RCC 7860 (cell line): ENCODE results near the gene GTF3C2.
"Not testable (repeated sequence)": the region's sequence is repeated elsewhere in the genome, so short reads cannot be mapped to it uniquely, and the experiment has no call there.

ENCODE experiments used
- DNase-seq: peaks from one replicate; pipeline ENCODE4 v3.0.0-alpha.2; 2015; ENCODE audit warnings: low spot score
- FAIRE-seq: peaks from 2 replicates; lab custom pipeline; 2012; peaks lifted over from hg19 to GRCh38; lab: Jason Lieb, UNC

GTF3C2 gene

GRCh38 chr2:27303093-27304025 is 53.2 kb downstream of the GTF3C2 start:
- FAIRE-seq (peak; percentile 75), DNase-seq (peak; percentile 66)

DNA sequence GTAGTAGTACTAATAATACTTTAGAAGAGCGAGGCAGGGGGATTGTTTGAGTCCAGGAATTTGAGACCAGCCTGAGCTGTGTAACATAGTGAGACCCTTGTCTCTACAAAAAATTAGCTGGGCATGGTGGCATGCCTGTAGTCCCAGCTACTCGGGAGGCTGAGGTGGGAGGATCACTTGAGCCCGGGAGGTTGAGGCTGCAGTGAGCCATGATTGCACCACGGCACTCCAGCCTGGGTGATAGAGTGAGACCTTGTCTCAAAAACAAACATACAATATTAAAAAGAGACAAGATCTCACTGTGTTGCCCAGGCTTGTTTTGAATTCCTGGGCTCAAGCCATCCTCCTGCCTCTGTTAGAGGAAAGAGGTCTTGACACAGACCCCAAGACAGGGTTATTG is 56.0 kb downstream of the GTF3C2 start:
- DNase-seq, FAIRE-seq: not testable (repeated sequence)

GRCh38 chr2:27298391-27299080 is 58.0 kb downstream of the GTF3C2 start:
- FAIRE-seq (no peak), DNase-seq (no peak)

GRCh38 chr2:27297195-27297594 is 59.4 kb downstream of the GTF3C2 start:
- FAIRE-seq (no peak), DNase-seq (no peak)

GRCh38 chr2:27296481-27296880 is 60.1 kb downstream of the GTF3C2 start:
- DNase-seq (no peak), FAIRE-seq (no peak)

DNA sequence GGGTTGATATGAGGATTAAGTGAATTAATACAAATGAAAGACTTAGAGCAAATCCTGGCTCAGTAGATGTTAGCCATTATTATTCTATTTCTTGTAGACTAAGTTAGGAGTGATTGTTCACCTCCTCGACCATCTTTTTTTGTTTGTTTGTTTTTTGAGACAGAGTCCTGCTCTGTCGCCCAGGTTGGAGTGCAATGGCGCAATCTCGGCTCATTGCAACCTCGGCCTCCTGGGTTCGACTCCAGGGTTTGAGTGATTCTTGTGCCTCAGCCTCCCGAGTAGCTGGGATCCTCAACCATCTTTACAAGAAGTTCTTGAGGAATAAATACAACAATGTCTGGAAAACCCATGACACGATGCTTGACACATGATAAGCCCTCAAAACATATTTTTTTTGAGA is 61.6 kb downstream of the GTF3C2 start:
- FAIRE-seq: no peak
- DNase-seq: no peak

- DNase-seq (no peak), FAIRE-seq (no peak)
These were observed 64.7 kb downstream of the GTF3C2 start for GRCh38 chr2:27291865-27292264.

GRCh38 chr2:27290549-27290948 is 66.0 kb downstream of the GTF3C2 start:
- FAIRE-seq (no peak), DNase-seq (no peak)

DNA sequence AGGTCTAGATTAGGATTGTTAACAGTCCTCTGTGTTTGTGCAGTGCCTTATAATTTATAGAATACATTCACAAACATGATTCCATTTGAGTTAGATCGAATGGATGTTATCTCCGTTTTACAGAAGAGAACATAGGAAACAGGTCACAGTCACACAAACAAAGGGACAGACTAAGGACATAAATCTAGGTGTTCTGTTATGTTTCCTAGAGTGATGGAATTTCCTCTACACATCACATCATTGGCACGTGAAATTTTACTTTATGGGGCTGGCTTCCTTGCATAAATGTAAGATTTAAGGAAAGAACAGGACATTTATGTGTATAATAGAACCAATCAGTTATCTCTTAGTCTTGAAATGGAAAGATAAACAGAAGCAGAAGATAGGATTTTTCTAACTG is 68.0 kb downstream of the GTF3C2 start:
- FAIRE-seq (no peak), DNase-seq (no peak)

DNA sequence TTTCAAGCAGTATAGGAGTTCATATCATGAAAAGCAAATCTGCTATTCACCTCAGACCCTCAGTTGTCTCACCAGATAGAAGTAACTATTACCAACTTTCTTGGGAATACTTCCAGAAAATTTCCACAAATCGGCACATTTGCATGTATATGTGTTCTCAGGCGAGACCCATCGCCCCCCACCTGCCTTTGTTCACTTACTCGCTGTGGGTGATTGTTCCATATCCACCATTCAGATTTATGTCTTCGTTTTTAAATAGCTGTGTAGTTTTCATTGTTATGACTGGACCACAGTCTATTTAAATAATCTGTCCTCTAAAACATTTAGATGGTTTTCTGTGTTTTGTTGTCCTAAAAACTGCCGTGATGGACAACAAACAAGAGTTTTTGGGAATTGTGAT is 71.1 kb downstream of the GTF3C2 start:
- no peak for DNase-seq
- no peak for FAIRE-seq

DNA sequence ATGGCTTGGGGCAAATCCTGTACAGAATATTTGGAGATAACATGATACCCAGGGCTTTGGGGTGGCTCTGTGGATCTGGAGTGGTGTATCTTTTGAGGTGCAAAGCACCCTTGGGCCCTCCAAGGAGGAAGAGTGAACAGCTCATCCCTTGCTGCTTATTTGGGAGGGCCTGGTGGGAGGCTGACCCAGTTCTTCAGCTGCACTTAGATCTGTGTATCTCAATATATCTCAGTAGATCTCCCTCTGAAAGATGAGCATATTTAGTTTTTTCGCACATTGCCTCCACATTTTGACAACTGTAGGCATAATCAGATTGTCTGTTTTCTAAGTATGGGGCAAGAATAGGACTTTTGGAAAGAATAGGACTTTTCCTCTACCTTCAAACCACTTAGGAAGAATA is 71.6 kb downstream of the GTF3C2 start:
- DNase-seq (no peak), FAIRE-seq (no peak)

DNA sequence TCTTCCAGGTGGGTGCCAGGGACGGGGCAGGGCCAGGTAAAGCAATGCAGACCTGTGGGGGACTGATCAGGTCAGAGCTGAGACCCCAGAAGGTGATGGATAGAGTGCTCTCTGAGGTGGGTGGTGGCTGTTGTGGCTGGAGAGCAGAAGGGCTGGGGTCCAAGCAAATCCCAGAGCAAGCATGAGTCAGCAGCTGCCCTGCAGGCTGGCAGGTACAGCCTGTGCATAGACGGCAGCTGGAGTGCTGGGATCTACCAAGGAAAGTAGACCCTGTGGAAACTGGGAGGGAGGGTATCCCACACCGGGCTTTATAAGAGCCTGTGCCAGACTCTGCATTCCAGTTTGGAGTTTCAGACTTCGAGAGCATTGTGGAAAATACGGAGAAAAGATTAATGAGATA is 73.7 kb downstream of the GTF3C2 start:
- FAIRE-seq (no peak), DNase-seq (no peak)

DNA sequence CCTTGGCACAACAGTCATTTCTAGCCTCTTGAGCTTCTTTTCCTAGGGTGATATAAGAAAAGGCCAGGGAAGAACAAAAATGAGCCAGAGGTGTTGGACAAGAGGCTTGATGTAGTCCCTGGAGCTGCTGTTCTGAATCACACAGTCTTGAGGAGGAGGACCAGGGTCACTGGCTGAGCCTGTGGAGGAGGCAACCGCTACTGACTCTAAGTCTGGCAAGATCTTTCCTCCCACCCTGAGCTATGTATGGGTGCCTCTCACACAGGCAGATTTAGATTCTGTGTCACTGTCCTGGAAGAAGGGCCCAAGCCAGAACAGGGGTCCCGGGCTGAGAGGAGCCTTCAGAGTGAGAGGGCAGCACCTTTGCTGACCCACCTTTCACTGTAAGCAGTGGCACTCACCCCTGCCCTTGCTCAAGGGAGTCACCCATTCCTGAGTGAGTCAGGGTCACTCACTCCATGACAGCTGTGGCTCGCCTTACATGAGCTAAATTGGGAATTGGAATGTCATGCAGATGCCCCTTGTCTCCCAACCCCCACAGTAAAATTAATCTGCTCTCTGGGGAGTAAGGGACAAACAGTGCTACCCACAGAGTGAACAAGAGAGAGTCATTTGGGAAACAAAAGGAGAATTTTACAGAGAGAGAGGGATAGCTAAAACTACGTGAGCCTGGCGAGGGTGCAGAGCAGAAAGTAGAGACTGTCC is 74.6 kb downstream of the GTF3C2 start, which contains the start of gene TRIM54:
Gene TRIM54, plus strand, starts transcription at position 575 of the 705 bp plus-strand sequence. CDS start 303 bp downstream, outside the sequence.
- no peak for FAIRE-seq

GRCh38 chr2:27281442-27281841 is 75.1 kb downstream of the GTF3C2 start:
- DNase-seq: no peak
- FAIRE-seq: no peak

More for the DNA sequence above, 74.6 kb downstream of the GTF3C2 start, which contains the start of gene TRIM54:
- DNase-seq: peak; percentile 13

DNA sequence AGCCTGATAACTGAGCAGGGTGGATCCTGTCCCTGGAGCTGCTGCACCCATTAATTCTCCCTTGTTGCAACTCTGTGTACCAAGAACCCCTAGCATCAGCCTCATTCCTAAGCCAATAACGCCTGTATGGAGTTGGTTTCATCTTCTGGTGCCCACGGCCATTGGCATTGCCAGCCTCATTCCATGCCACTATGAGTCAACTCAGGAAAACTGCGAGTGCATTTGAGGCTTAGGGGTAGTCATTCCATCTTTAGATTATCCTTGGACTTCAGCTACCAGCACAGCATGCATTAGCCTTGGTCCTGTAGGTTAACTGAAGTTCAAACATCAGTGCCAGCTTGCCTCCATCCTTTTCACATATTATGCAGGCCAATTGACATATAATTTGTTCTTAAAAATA is 75.7 kb downstream of the GTF3C2 start:
- no peak for FAIRE-seq
- no peak for DNase-seq

GRCh38 chr2:27278010-27278409 is 78.6 kb downstream of the GTF3C2 start:
- DNase-seq (no peak), FAIRE-seq (no peak)
